ENCODE data around the gene BBS9. TPM values are rescaled to one million over a fixed set of nuclear protein-coding genes. Genes with fewer than 3 reads are reported as not detected.
A peak's percentile ranks its signal among the peaks of the same experiment; 100 is the strongest.

BBS9 gene
- total and polyA plus RNA-seq, 2 donors (not counting 1 experiment from before 2014, with no cell fraction given): 8.4 to 45.2 TPM

GRCh38 chr7:33487998-33488682, 358.8 kb downstream of the BBS9 start:
- TF ChIP-seq CTCF (IDR thresholded peaks at IDR 0.05) (no peak), EZH2 (IDR thresholded peaks at IDR 0.05; ENCODE audit: borderline replicate concordance, insufficient read depth, low read depth, low read length, poor library complexity, severe bottlenecking) (no peak)
- POLR2A ChIA-PET: no interaction called here
- ATAC-seq (ENCODE audit: low read depth) (peak; percentile 24), DNase-seq (peak; percentile 30)
- Histone ChIP-seq H3K27ac (ENCODE audit: low read length in 2 of 2) (no peak overlapping the region), H3K36me3 (replicated peaks in 1 of 2; ENCODE audit: control extremely low read depth in 1 of 2, control insufficient read depth in 1 of 2, extremely low read depth in 1 of 2, insufficient read depth in 2 of 2, low read length in 1 of 2) (no peaks in the 10 kb centered on the region), H2AFZ (ENCODE audit: insufficient read depth, low read depth, low read length, poor library complexity, severe bottlenecking) (no peak overlapping the region), H3K27me3 (replicated peaks in 1 of 4; ENCODE audit: control extremely low read depth in 1 of 4, control insufficient read depth in 3 of 4, insufficient read depth in 4 of 4, low read length in 3 of 4) (no peaks in the 10 kb centered on the region), H3K9ac (ENCODE audit: low read length) (no peak overlapping the region), H3K4me2 (replicated peaks; ENCODE audit: low read depth, low read length, poor library complexity, severe bottlenecking) (no peak overlapping the region), H3K4me1 (ENCODE audit: control insufficient read depth in 2 of 2, insufficient read depth in 2 of 2, low read length in 2 of 2) (peaks cover 2 to 13% of the 10 kb centered on the region in 2 donors), H3K79me2 (ENCODE audit: control insufficient read depth, insufficient read depth, low read length) (no peaks in the 10 kb centered on the region), H3K9me3 (ENCODE audit: control extremely low read depth in 1 of 3, control insufficient read depth in 2 of 3, insufficient read depth in 1 of 3, low read length in 2 of 3) (no peaks in the 10 kb centered on the region), H3K4me3 (ENCODE audit: control extremely low read depth in 1 of 5, extremely low read depth in 1 of 5, insufficient read depth in 1 of 5, low read depth in 2 of 5, low read length in 4 of 5) (no peak overlapping the region), H4K20me1 (ENCODE audit: control insufficient read depth, insufficient read depth, low read length, poor library complexity, severe bottlenecking) (no peaks in the 10 kb centered on the region)
- H3K27ac Mint-ChIP-seq: no peak overlapping the region
- peaks cover 2% of the 10 kb centered on the region for H3K9me3 Mint-ChIP-seq (ENCODE audit: insufficient read depth)
- peaks cover 17% of the 10 kb centered on the region for H3K4me1 Mint-ChIP-seq
- no peak overlapping the region for H3K4me3 Mint-ChIP-seq
- H3K27me3 Mint-ChIP-seq: no peaks in the 10 kb centered on the region
- intact Hi-C loops (cut with micrococcal nuclease): no loop called here
- CTCF ChIA-PET: no interaction called here

- Histone ChIP-seq H3K9me3 (ENCODE audit: control extremely low read depth in 1 of 3, control insufficient read depth in 2 of 3, insufficient read depth in 1 of 3, low read length in 2 of 3) (no peaks in the 10 kb centered on the region), H3K4me3 (ENCODE audit: control extremely low read depth in 1 of 5, extremely low read depth in 1 of 5, insufficient read depth in 1 of 5, low read depth in 2 of 5, low read length in 4 of 5) (no peak overlapping the region), H2AFZ (ENCODE audit: insufficient read depth, low read depth, low read length, poor library complexity, severe bottlenecking) (no peak overlapping the region), H3K27ac (ENCODE audit: low read length in 2 of 2) (no peak overlapping the region), H3K4me2 (replicated peaks; ENCODE audit: low read depth, low read length, poor library complexity, severe bottlenecking) (no peak overlapping the region), H3K4me1 (ENCODE audit: control insufficient read depth in 2 of 2, insufficient read depth in 2 of 2, low read length in 2 of 2) (no peaks in the 10 kb centered on the region), H3K36me3 (replicated peaks in 1 of 2; ENCODE audit: control extremely low read depth in 1 of 2, control insufficient read depth in 1 of 2, extremely low read depth in 1 of 2, insufficient read depth in 2 of 2, low read length in 1 of 2) (no peaks in the 10 kb centered on the region), H3K27me3 (replicated peaks in 1 of 4; ENCODE audit: control extremely low read depth in 1 of 4, control insufficient read depth in 3 of 4, insufficient read depth in 4 of 4, low read length in 3 of 4) (no peaks in the 10 kb centered on the region), H3K9ac (ENCODE audit: low read length) (no peak overlapping the region), H3K79me2 (ENCODE audit: control insufficient read depth, insufficient read depth, low read length) (no peaks in the 10 kb centered on the region), H4K20me1 (ENCODE audit: control insufficient read depth, insufficient read depth, low read length, poor library complexity, severe bottlenecking) (no peaks in the 10 kb centered on the region)
- TF ChIP-seq CTCF (IDR thresholded peaks at IDR 0.05) (no peak), EZH2 (IDR thresholded peaks at IDR 0.05; ENCODE audit: borderline replicate concordance, insufficient read depth, low read depth, low read length, poor library complexity, severe bottlenecking) (no peak)
- Mint-ChIP-seq H3K4me1 (no peaks in the 10 kb centered on the region), H3K27ac (no peak overlapping the region), H3K9me3 (ENCODE audit: insufficient read depth) (no peaks in the 10 kb centered on the region), H3K27me3 (no peaks in the 10 kb centered on the region), H3K4me3 (no peak overlapping the region)
- ChIA-PET POLR2A (no interaction called here), CTCF (no interaction called here)
- DNase-seq (no peak), ATAC-seq (ENCODE audit: low read depth) (no peak)
- intact Hi-C loops (cut with micrococcal nuclease): no loop called here
Measured at GRCh38 chr7:33494474-33494873, 365.1 kb downstream of the BBS9 start.

Measured in B cell (primary cell).